Chondrocyte (in vitro differentiated cells): ENCODE measurements around the gene CLCNKA. TPM values are rescaled to one million over a fixed set of nuclear protein-coding genes. Genes with fewer than 3 reads are reported as not detected.
A peak's percentile ranks its signal among the peaks of the same experiment; 100 is the strongest.

Source experiments
- DNase-seq: peaks from one replicate; pipeline ENCODE4 v3.0.0; 2021; ENCODE audit warnings: mixed read lengths, low spot score
- H3K27ac Mint-ChIP-seq: one replicate; pipeline ENCODE4 v1.8.0; 2021; ENCODE audit warnings: mild to moderate bottlenecking, moderate library complexity, mixed read lengths; ENCODE audit not compliant: unreplicated experiment
- H3K27me3 Mint-ChIP-seq: 2 replicates; pipeline ENCODE4 v1.8.0; 2021; ENCODE audit warnings: low read depth, mixed read lengths
- H3K36me3 Mint-ChIP-seq: 2 replicates; pipeline ENCODE4 v1.8.0; 2021; ENCODE audit warnings: low read depth, mixed read lengths
- H3K4me1 Mint-ChIP-seq: 2 replicates; pipeline ENCODE4 v1.8.0; 2021; ENCODE audit warnings: low read depth, mild to moderate bottlenecking, mixed read lengths
- H3K4me3 Mint-ChIP-seq: one replicate; pipeline ENCODE4 v1.8.0; 2021; ENCODE audit warnings: mild to moderate bottlenecking, moderate library complexity, mixed read lengths; ENCODE audit not compliant: unreplicated experiment
- H3K9me3 Mint-ChIP-seq: 2 replicates; pipeline ENCODE4 v1.8.0; 2021; ENCODE audit warnings: low read depth, mixed read lengths
- CTCF ChIP-seq: fragments of 200-600 bp; sonication (generic); IDR thresholded peaks from 2 replicates; pipeline ENCODE4 v1.5.0; 2021; ENCODE audit warnings: antibody characterized with exemption, mild to moderate bottlenecking, moderate library complexity
- total RNA-seq: library from RNA; stranded (reverse); gene quantifications from 3 replicates; pipeline ENCODE4 v1.2.1, GENCODE V29; 2021

The CLCNKA gene
- total RNA-seq, 1 donor from 2014 or later: 0.12 TPM

- DNase-seq: peak; percentile 63
- H3K4me3 Mint-ChIP-seq: peak overlapping the region; percentile 39
- peak overlapping the region; percentile 92 for H3K27ac Mint-ChIP-seq
- H3K4me1 Mint-ChIP-seq: peaks cover 69% of the 10 kb centered on the region
- H3K9me3 Mint-ChIP-seq: no peaks in the 10 kb centered on the region
- peaks cover 4% of the 10 kb centered on the region for H3K36me3 Mint-ChIP-seq
- H3K27me3 Mint-ChIP-seq: no peaks in the 10 kb centered on the region
- TF ChIP-seq CTCF: no peak
Observed at GRCh38 chr1:16014509-16015482, 7.0 kb upstream of the CLCNKA start.

GRCh38 chr1:16015491-16015890 is 6.3 kb upstream of the CLCNKA start:
- DNase-seq: peak; percentile 89
- Mint-ChIP-seq H3K9me3 (no peaks in the 10 kb centered on the region), H3K4me3 (peak overlapping the region; percentile 75), H3K36me3 (peaks cover 4% of the 10 kb centered on the region), H3K27ac (peak overlapping the region; percentile 63), H3K27me3 (no peaks in the 10 kb centered on the region), H3K4me1 (peaks cover 75% of the 10 kb centered on the region)
- no peak for TF ChIP-seq CTCF

- no peak for DNase-seq
- no peaks in the 10 kb centered on the region for H3K9me3 Mint-ChIP-seq
- H3K4me3 Mint-ChIP-seq: peak overlapping the region; percentile 75
- peaks cover 4% of the 10 kb centered on the region for H3K36me3 Mint-ChIP-seq
- peaks cover 75% of the 10 kb centered on the region for H3K4me1 Mint-ChIP-seq
- H3K27me3 Mint-ChIP-seq: no peaks in the 10 kb centered on the region
- peak overlapping the region; percentile 99 for H3K27ac Mint-ChIP-seq
- TF ChIP-seq CTCF: no peak
Observed at GRCh38 chr1:16015960-16016901, 5.6 kb upstream of the CLCNKA start.

GRCh38 chr1:16017076-16017460 is 4.8 kb upstream of the CLCNKA start:
- Mint-ChIP-seq H3K27ac (peak overlapping the region; percentile 99), H3K9me3 (no peaks in the 10 kb centered on the region), H3K27me3 (no peaks in the 10 kb centered on the region), H3K36me3 (peaks cover 4% of the 10 kb centered on the region), H3K4me1 (peaks cover 75% of the 10 kb centered on the region), H3K4me3 (peak overlapping the region; percentile 75)
- TF ChIP-seq CTCF: no peak
- no peak for DNase-seq
